Measurements from ENCODE around the gene AQP1.

DNA sequence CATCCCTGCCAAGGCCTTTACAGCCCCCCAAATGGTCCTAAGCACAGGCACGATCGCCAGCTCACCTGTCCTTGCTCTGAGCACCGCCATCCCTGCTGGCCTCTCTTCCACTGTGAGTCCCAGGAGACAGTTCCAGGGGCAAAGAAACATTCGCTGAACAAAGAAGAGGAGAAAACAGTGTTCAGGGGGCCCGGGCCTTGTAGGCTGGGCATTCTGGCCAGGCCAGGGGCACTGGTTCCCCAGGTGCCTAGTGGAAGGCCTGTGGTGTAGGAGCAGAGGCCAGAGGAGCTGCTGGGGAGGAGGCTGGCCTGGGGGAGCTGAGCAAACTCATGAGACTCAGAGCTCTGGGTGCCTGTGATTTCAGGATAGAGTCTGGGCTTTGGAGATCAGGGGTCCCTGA is 22.6 kb downstream of the AQP1 start:
- TF ChIP-seq, protein P1, sequence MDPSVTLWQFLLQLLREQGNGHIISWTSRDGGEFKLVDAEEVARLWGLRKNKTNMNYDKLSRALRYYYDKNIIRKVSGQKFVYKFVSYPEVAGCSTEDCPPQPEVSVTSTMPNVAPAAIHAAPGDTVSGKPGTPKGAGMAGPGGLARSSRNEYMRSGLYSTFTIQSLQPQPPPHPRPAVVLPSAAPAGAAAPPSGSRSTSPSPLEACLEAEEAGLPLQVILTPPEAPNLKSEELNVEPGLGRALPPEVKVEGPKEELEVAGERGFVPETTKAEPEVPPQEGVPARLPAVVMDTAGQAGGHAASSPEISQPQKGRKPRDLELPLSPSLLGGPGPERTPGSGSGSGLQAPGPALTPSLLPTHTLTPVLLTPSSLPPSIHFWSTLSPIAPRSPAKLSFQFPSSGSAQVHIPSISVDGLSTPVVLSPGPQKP (IDR thresholded peaks at IDR 0.05; ENCODE audit: low read depth, low read length): no peak
- TF ChIP-seq, protein P2, sequence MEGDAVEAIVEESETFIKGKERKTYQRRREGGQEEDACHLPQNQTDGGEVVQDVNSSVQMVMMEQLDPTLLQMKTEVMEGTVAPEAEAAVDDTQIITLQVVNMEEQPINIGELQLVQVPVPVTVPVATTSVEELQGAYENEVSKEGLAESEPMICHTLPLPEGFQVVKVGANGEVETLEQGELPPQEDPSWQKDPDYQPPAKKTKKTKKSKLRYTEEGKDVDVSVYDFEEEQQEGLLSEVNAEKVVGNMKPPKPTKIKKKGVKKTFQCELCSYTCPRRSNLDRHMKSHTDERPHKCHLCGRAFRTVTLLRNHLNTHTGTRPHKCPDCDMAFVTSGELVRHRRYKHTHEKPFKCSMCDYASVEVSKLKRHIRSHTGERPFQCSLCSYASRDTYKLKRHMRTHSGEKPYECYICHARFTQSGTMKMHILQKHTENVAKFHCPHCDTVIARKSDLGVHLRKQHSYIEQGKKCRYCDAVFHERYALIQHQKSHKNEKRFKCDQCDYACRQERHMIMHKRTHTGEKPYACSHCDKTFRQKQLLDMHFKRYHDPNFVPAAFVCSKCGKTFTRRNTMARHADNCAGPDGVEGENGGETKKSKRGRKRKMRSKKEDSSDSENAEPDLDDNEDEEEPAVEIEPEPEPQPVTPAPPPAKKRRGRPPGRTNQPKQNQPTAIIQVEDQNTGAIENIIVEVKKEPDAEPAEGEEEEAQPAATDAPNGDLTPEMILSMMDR (IDR thresholded peaks at IDR 0.05): no peak
- no peak for TF ChIP-seq ZSCAN20 (CRISPR knock-in tag; IDR thresholded peaks at IDR 0.05)
- TF ChIP-seq, protein P3, sequence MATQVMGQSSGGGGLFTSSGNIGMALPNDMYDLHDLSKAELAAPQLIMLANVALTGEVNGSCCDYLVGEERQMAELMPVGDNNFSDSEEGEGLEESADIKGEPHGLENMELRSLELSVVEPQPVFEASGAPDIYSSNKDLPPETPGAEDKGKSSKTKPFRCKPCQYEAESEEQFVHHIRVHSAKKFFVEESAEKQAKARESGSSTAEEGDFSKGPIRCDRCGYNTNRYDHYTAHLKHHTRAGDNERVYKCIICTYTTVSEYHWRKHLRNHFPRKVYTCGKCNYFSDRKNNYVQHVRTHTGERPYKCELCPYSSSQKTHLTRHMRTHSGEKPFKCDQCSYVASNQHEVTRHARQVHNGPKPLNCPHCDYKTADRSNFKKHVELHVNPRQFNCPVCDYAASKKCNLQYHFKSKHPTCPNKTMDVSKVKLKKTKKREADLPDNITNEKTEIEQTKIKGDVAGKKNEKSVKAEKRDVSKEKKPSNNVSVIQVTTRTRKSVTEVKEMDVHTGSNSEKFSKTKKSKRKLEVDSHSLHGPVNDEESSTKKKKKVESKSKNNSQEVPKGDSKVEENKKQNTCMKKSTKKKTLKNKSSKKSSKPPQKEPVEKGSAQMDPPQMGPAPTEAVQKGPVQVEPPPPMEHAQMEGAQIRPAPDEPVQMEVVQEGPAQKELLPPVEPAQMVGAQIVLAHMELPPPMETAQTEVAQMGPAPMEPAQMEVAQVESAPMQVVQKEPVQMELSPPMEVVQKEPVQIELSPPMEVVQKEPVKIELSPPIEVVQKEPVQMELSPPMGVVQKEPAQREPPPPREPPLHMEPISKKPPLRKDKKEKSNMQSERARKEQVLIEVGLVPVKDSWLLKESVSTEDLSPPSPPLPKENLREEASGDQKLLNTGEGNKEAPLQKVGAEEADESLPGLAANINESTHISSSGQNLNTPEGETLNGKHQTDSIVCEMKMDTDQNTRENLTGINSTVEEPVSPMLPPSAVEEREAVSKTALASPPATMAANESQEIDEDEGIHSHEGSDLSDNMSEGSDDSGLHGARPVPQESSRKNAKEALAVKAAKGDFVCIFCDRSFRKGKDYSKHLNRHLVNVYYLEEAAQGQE (IDR thresholded peaks at IDR 0.05): no peak
- TF ChIP-seq RAD21 (conservative IDR thresholded peaks at IDR 0.05 in 1 of 2, IDR thresholded peaks at IDR 0.05 in 1 of 2): no peak
- no peak for TF ChIP-seq RCOR1 (IDR thresholded peaks at IDR 0.05; ENCODE audit: low read depth, low read length)
- no peak for TF ChIP-seq POLR2A (IDR thresholded peaks at IDR 0.05; ENCODE audit: low read length)
- TF ChIP-seq, protein P4, sequence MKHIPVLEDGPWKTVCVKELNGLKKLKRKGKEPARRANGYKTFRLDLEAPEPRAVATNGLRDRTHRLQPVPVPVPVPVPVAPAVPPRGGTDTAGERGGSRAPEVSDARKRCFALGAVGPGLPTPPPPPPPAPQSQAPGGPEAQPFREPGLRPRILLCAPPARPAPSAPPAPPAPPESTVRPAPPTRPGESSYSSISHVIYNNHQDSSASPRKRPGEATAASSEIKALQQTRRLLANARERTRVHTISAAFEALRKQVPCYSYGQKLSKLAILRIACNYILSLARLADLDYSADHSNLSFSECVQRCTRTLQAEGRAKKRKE (CRISPR knock-in tag; IDR thresholded peaks at IDR 0.05; ENCODE audit: low read depth): no peak

Measured in A549 (cell line).